GM18951 (cell line): Measurements from ENCODE around the gene SATB1.
"Not testable (repeated sequence)": the region's sequence is repeated elsewhere in the genome, so short reads cannot be mapped to it uniquely, and the experiment has no call there.

Experiments
- POLR2A ChIP-seq: IDR thresholded peaks from 4 replicates; pipeline ENCODE4 v1.6.1; 2011; ENCODE audit warnings: mild to moderate bottlenecking; ENCODE audit not compliant: insufficient read length, insufficient read depth; ENCODE audit errors: extremely low read depth
- in situ Hi-C: fragments of 300-500 bp; cut with MboI; formaldehyde crosslinking; loops from one replicate; pipeline ENCODE4 v1.12.0; 2022; ENCODE audit warnings: low sequenced_read_pairs, mixed read lengths, inconsistent platforms; ENCODE audit not compliant: unreplicated experiment

Gene SATB1

DNA sequence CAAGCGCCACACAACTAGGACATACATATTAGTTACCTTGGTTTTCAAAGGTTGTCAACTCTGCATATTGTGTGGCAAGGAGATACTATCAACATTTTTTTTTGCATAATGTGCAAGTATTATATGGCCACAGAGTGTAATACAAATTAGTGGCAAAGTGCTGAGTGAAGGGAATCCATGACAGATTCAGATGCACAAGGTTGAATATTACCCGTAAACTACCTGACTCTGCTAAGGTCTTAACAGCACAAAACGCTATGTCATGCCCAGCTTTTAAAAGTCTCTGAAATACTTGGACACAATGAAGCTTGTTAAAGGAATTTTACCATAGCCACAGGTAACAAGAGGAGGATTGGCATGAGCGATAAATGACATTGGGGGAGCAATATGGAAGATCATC is 79.0 kb downstream of the SATB1 start:
- in situ Hi-C loops, result no loop called here
- TF ChIP-seq POLR2A, result no peak

- in situ Hi-C loops, result no loop called here
- TF ChIP-seq POLR2A, result no peak
Measured at GRCh38 chr3:18345015-18345367, 80.1 kb downstream of the SATB1 start.

- in situ Hi-C loops, result no loop called here
- no peak for TF ChIP-seq POLR2A
Measured at GRCh38 chr3:18344306-18345014, 80.7 kb downstream of the SATB1 start.

GRCh38 chr3:18343809-18344208 is 81.3 kb downstream of the SATB1 start:
- in situ Hi-C loops, result no loop called here
- TF ChIP-seq POLR2A, result no peak

DNA sequence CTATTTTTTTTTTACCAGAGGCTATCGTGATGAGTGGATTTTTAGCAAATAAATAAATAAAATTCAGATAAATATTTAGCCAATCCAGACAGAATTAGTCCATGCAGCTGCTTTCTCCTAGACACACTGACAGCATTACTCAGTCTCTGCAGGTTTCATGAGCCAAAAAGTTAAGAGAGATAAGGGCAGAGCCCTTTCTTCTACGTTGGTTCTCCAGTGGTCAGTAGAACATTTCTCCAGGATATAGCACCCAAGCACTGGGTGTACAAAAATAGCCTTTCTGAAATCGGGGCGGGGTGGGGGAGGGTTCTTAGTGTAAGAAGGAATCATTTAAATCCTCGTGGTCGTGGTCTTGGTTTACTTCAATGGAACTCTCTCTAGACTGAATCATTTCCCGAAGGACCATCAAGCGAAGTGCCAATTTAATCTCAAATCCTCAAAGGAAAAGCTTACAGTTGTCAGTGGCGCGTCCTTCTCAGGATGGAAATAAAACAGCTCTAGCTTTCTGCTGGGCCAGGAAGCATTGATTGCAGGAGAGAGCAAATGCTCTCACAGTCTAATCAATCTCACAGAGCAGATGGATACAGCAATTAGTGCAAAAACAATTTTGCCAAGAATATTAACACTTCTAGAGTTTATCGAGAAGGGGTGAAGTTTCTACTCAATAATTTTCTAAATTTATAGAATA is 86.2 kb downstream of the SATB1 start:
- no peak for TF ChIP-seq POLR2A
- in situ Hi-C loops, result no loop called here

GRCh38 chr3:18337231-18337630 is 87.9 kb downstream of the SATB1 start:
- TF ChIP-seq POLR2A, result no peak
- in situ Hi-C loops, result no loop called here

DNA sequence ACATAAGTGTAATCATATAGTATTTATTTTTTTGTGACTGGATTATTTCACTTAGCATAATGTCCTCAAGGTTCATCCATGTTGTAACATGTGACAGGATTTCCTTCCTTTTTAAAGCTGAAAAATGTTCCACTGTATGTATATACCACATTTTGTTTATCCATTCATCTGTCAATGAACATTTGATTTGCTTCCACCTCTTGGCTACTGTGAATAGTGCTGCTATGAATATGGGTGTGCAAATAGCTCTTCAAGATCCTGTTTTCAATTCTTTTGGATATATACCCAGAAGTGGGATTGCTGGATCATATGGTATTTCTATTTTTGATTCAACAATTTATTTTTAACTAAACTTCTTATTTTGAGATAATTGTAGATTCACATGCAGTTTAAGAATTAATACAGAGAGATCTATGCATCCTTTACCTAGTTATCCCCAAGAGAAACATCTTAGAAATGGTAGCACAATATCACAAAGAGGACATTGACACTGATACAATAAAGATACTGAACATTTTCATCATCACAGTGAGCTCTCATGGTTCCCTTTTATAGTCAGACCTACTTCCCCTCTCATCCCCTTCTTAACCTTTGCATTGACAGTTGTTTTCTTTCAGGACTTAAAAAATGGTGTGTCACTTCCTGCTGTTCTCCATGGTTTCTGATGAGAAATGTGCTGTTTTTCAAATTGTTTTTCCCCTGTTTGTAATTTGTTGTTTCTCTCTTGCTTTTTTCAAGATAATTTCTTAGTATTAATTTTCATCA is 90.1 kb downstream of the SATB1 start:
- no peak for TF ChIP-seq POLR2A
- in situ Hi-C loops, result no loop called here

GRCh38 chr3:18330772-18331441 is 94.2 kb downstream of the SATB1 start:
- in situ Hi-C loops, result not testable (repeated sequence)

DNA sequence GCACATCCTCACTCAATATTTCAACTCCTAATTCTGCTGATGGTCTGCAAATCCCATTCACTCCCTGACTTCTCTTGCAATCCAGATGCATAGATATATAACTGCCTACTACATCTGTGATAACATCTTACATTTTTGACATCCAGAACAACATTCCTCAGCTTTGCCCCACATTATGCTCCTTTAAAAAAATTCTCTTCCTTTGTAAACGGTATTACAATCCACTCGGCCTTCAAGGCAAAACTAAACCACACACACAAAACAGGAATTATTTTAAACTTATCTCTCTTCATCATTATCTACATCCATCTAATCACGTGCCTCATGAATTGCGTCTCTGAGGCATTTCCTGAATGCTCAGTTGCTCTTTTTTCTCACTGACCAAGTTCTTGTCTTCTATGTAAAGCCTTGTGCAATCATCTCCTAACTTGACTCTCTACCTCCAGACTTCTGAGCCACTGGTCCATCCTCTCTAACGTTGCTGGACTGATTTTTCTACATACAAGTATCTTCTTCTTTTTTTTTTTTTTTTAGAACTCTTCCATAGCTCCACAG is 117.0 kb downstream of the SATB1 start:
- in situ Hi-C loops, result no loop called here

DNA sequence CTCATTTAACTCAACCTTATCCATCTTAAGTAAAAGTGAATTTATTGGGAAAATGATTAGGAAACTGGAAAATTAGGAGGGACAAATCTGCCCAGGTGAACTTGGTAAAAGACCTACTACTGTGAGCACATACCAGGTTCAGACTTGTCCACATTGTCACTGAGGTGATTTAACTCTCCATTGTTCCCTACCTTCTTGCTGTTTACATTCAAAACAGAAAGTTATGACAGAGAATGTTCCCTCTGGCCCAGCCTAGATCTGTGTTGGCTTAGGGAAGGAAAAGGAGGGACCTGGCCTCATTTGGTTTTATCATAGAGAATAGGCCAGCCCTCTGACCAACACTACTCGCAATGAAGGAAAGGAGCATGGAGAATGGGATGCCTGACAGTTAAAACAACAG is 117.6 kb downstream of the SATB1 start:
- in situ Hi-C loops, result no loop called here

More for the DNA sequence above, 117.0 kb downstream of the SATB1 start:
- no peak for TF ChIP-seq POLR2A

GRCh38 chr3:18302517-18302916 is 122.6 kb downstream of the SATB1 start:
- in situ Hi-C loops, result no loop called here
- no peak for TF ChIP-seq POLR2A

More for the DNA sequence above, 117.6 kb downstream of the SATB1 start:
- no peak for TF ChIP-seq POLR2A

- in situ Hi-C loops, result no loop called here
- TF ChIP-seq POLR2A, result no peak
Measured at GRCh38 chr3:18301781-18302180, 123.4 kb downstream of the SATB1 start.

GRCh38 chr3:18300916-18301315 is 124.2 kb downstream of the SATB1 start:
- in situ Hi-C loops, result no loop called here
- no peak for TF ChIP-seq POLR2A
